HK-2 (cell line): ENCODE data around the gene RAD1.

Experiments used
- DNase-seq: peaks from one replicate; pipeline ENCODE4 v3.0.0-alpha.2; 2018; ENCODE audit not compliant: unreplicated experiment

RAD1 gene

DNA sequence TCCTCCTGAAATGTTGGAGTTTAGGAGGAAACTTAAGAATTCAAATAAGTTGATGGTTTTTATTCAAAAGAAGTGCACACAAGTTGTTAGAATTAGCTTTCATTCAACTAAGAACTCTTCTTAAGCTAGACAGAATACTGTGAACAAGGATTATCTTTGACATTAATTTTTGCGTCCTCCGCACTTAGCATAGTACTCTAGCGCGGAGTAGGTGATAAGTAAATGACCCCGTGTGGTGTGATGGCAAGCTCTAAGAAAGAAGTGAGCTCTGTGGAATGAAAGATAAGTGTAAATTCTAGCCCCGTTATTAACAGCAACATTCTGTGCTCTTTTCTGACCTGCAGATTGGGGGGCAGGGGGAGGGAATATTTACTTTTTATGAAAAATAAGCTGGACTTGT is 1.2 kb upstream of the RAD1 start:
- DNase-seq: no peak

DNA sequence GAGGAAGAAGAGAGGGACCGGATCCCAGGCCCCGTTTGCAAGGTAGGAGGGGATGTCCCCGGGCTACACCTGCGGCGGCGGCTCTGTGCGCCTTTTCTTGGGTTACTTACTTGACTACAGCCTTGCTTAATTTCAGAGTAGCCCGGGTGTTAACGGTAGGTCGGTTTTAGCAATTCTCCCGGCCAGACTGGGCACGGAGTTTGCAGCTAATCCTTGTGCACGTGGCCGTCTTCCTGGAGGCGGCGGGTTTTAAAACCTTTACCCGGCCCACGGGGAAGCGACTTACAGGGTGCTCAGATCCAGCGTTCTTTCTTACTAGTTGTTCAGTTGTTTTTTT is 520 bp upstream of the RAD1 start:
- no peak for DNase-seq

DNA sequence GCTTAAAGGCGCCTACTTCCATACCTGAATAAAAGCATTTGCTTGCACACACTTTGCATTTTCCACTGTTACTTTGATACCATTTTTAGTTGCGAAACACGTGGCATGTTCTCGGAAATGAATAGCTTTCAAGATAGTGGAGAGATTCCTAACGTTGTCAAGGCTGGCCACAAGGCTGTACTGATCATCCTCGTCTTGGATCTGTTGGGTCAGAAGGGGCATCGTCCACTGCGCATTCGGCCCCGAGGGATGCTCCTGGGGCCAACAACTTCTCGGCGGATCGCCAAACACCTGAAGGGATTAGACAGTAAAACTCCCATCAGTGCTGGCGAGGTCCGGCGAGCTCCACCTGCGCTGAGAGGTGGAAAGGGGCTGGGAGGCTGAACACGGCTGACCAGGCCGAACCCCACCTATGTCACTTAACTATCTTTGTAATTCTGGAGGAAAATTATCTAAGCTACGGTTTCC is 599 bp downstream of the RAD1 start:
- DNase-seq: no peak

DNA sequence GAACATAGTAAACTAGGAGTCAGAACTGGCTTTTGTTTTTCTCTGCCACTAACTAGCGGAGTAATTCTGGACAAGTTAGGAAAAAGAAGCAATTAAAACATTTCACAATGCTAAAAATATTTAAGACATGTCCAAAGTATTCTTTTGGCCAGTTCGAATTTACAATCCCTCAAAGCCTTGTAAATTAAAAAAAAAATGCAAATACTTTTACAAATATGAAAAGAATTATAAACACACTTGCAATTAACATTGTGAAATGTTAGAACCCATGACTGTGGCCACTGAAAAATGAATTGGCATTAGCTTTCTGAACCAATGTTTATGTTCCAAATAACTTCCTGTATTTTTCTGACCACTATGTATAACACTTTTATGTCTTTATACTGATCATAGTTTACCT is 2.2 kb downstream of the RAD1 start:
- DNase-seq: no peak

DNA sequence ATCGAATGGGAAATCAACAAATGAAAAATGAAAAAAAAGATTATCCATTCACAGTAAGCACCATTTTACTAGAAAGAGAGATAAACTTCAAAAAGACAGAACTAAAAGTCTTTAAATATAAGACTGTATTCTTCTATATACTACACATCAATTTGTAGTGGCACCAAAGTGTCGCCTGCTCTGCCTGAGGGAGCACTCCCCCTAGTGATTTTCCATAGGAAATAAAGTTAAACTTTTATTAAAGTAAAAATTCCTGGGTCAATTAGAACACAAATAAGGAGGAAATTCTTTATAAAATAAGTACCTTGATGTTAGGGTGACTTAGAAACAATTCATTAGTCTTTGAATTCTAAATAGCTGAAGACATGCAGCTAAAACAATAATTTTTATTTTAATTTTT is 9.7 kb downstream of the RAD1 start:
- DNase-seq: no peak

DNA sequence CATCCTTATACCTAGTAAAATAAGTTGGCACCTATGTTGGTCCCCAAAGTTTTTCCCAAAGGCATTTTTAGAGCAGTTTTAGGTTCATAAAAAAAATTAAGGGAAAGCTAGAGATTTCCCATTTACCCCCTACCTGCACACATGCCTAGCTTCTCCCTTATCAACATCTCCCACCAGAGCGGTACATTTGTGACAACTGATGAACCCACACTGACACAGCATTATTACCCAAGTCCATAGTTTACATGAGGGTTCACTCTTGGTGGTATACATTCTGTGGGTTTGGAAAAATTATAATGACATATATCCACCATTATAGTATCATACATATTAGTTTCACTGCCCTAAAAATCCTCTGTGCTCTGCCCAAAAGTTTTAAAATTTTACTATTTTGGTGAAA is 12.0 kb downstream of the RAD1 start:
- no peak for DNase-seq

DNA sequence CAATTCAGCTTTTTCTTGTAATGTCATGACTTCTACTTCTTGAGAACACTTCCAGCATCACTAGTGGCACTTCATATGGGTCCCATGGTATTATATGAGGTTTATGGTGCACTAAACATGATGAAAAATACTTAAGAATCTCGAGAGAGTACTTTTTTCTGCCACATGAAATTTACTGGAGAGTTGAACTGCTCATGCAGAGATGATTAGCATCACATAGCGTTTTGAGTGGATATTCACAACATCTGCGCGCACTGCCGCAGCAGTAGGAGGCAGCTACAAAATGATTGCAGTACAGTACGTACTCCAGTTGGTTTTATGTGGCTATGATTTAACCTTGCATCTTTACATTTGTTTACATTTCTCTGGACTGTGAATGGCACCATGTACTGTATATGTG is 14.7 kb downstream of the RAD1 start:
- DNase-seq: no peak

DNA sequence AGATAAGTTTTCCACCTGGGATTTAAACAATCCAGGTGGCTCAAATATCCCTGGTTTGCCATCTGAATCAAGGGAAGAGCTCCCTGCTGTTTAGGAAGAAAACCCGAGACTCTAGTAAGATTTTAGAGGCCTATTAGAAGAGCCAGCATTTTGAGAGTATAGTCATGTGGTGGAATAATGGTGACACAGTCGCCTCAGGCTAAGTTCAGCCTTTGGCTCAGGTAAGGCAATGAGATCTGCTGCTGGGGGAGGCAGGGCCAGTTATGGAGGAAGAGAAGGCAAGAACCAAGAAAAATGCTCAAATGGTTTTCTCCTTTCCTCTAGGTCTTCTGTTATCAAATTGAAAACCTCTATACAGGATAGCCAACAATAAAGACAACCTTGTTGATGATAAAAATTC is 16.2 kb downstream of the RAD1 start:
- DNase-seq: no peak

DNA sequence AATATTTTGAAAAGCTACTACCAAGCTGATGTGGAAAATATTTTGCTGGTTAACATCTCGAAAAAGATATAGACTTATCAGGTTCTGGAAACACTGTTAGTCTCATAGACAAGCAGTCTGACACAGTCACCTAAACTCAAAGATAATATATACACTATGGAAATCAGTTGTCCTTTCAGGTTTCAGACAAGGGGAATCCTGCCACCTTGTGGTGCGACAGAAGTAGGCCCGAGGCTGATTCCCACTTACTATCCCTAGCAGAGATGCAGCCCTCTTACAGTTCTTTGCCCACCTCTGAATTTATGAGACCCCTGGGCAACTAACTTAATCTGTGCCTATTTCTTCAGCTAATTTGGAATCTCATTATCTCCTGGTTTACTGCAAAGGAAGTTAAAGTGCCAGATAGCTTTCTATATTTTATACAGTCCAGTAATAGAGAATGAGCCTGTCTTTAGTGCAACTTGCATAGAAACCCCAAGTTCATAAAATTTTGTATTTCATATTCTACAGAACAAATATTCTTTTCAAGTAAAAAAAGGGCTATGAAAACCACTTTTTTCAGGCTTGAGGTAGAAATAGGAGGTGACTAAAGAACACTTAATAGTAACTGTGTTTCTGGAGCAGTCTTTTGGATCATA is 16.9 kb downstream of the RAD1 start:
- DNase-seq: peak; percentile 42

DNA sequence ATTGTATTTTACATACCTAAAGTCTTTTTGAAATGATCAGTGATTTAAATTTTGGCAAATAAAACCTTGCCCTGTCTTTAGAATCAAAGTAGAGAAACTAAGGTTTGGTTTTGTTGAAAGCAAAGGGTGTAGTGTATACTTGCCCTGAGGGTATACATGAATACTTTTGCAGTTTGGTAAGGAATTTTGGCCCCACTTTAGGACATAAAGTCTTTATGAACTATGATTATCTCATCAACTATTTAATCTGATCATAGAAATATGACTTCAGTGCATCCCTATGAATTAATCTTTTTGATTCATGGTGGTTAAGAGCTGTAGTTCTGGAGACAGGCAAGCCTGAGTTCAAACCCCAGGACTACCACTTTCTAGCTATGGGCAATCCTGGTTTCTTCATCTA is 17.7 kb downstream of the RAD1 start:
- no peak for DNase-seq

DNA sequence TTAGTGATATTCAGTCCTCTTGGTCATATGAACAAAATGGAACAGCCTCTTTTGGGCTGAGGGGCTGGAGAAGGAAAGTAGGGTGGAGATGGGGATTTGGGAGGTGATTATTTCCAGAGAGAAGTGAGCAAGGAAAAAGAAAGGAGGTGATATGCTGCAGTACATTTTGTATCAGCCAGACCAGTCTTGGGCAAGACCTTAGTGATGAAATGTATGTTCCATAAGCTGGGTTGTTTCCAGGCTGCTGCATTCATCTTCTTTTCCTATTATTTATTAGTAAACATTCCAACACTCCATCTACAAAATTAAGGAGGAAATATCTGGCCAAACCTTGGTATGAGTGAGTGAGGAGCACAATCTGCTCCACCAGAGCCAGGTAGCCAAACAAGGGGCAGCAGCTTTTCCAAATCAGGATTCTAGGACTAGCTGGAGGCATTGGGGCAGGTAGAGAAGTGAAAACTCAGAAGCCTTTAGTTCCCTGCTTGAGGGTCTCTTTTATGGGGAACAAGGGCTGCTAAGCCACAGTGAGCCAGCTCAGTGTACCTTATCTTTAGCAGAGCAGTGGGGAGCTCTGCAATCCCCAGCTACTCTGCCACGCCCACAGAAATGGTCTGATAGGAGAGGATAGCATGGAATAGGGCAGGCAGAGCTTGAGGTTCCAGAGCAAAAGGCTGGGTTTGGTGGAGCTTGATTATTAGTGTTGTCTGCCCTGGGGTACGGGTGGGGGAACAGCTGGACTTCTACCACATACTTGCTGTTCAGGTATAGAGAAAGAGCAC is 19.5 kb downstream of the RAD1 start:
- DNase-seq: no peak

DNA sequence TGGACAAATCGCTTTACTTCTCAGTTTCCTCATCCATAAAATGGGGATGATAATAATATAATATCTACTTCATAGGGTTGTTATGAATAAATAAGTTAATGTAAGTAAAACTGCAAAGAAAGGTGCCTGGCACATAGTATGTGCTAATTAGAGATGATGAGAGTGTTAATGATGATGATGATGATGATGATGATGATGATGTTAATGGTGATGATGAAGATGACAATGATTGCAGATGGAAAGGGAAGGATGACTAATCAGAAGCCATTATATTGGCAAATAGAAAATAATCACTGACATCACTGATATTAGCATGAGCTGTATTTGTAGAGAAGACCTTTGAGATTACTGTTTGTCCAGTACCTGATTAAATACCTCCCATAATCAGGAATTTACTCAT is 20.6 kb downstream of the RAD1 start:
- no peak for DNase-seq

DNA sequence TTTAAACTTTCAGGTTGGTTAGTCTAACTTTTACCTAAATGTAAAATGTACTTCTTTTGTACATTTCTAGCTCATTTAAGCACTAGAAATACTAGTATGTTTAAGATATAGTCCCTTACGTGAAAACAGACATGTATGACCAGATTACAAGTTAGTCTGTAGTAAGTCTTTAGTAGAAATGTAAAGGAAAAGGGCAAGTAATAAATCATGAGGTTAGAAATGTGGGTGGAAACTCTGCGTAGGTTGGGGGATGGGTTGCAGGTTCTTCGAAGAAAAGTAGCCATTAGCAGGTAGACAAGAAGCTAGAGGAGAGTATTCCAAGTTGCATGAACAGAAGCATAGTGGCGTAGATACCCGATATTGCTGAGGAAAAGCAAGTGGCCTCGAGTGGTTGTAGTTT is 22.9 kb downstream of the RAD1 start:
- DNase-seq: no peak

DNA sequence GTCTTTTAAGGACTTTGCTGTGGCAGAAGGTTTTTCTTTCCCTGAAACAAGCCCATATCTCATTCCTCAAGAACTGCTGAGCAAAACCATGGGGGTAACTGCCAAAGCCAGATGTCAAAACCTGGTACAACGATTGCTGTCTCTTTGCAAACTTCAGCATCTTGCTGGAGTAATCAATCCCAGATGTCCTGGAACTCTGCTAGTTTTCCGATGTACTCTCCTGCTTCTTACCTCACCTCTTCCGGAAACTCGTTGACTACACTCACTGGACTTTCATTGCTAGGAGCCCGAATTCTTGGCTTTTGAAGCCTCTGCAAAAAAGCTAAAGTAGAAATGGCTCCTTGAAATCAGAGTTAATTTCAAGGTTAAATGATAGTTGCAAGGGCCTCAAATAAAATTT is 23.3 kb downstream of the RAD1 start:
- no peak for DNase-seq

DNA sequence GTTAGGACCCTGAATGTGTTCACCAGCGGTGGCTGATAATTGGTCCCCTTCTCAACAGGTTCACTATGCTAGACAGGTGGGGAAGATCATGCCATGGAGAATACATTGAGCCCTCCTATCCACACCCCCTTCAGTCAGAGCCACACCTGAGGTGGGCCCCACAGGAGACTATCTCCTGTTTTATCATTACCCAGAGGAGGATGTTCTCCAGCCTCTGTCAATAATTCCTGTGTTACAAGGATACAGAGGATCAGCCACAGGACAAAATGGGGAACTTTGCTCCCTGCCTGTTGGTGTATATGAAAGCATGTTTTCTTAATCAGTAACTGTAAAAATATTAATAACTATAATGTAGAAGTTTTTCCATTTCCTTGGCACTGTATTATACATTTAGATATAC is 25.9 kb downstream of the RAD1 start:
- no peak for DNase-seq

DNA sequence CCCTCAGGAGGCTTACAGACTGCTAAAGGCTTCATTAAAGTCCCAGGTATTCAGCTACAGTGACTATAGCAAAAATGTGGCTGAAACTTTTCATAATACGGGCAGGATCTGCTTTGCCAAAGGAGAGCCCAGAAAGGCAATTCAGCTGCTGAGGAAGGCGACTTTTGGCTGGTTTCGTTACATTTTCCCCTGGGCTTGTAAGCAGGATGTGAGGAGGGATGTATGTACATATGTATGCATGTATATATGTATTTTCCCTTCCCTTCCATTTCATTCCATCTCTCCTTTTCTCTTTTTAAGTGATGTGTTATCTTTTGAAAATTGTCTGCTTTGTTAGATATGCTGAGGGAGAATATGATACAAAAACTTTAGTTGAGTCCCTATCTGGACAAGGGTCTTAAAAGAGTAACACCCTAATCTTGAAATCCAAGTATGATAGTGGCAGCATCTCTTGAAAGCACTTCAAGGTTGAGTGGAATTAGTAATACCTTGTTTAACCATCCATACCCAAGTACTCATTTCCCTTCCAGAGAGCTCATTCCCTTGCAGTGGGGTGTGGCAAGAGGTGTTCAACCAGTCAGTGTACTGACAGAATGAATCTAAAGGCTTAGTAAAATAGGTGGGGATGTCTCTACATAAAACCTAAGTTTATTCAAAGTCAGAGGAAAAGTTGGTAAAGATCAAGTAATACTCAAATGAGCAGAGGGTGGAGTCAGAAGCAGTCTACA is 28.7 kb downstream of the RAD1 start:
- no peak for DNase-seq

DNA sequence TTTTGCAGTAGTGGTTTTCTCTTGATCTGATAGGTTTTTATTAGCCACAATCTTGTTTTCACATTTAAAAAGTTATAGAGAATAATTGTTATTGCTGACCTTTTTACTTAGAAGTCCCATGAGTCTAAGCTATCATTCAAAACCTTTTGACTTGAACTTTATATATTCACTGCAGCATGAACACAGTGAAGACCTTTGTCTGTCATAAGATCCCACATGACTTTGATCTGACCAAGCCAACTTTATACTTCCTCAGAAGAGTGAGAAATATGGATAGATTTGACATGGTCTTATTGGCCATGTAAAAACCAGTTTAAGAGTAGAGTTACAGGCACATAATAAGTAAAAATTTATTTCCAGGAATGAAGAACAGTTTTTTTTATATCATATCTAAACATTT is 34.1 kb downstream of the RAD1 start:
- DNase-seq: no peak

DNA sequence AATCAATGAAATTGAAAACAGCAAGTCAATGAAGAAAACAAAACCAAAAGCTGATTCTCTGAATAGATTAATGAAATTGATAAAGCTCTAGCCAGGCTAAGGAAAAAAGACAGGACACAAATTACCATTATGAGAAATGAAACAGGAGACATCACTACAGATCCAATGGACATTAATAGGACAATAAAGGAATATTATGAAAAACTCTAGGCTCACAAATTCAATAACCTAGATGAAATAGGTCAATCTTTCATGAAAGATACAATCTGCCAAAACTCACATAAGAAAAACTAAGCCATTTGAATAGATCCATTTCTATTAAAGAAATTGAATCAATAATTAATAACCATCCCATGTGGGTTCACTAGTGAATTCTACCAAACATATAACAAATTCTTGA is 39.0 kb downstream of the RAD1 start:
- DNase-seq: no peak

DNA sequence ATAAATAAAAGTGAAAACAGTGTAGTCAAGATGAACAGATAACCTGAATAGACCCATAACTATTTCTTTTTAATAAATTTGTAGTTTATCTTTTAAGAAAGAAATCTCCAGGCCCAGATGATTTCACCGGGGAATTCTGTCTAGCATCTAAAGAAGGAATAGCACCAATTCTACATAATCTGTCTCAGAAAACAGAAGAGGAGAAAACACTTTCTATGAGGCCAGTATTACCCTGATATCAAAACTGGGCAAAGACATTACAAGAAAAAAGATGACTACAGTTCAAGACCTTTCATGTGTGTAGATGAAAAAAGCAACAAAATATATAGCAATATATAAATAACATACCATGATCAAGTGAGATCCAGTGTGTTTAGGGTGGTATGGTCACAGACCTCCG is 44.9 kb downstream of the RAD1 start:
- DNase-seq: no peak

DNA sequence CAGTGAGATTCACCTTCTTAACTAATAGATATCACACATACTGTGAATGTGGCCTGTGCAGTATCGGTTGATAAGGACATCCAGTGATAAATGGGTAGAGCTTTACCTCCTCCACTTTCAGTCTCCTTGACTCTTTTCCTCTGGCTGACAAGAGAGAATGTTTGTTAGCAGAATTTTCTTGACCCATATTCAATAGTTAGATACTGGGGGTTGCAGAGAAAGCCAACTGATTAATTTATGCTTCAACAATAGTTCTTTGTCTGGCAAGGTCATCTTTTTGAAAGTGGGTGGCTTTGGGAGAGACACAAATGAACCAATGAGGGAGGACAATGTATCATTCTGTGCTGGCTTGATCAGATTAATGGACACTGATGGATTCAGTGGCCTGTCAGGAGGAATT is 46.0 kb downstream of the RAD1 start:
- DNase-seq: no peak

DNA sequence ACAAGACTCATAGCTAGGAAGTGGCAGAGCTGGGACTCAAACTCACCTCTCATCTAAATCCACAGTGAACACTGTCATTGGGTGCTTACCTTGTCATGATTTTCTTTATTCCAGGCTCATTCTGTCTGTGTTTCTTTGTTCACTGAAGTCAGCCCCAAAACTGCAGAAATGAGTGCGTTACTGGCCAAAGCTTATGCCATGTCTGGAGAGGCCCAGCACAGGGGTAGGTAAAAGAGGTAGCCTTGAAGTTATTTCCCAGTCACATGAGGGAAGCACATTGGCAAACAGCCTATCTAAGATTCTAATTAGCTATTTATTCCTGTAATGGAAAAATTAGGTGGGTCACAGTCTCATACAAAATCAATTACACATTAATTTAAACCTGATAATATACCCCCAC is 46.5 kb downstream of the RAD1 start:
- DNase-seq: no peak

DNA sequence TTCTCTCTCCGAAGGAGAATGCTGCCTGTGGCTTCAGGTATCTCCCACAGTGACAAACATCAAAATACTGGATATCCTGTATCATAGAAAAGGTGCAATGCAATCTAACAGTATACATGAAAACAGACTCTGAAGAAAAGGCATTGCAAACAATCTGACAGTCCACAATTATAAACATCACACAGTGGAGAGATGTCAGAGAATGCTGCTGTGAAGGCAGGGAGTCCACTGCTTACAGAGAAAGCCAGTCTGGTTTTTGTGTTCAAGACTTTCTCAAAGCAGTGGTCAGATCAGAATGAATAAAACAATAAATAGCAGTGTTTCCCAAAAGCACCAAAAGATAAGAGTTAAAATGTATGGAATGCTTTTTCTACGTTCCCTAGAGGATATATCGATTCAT is 47.6 kb downstream of the RAD1 start:
- DNase-seq: no peak

DNA sequence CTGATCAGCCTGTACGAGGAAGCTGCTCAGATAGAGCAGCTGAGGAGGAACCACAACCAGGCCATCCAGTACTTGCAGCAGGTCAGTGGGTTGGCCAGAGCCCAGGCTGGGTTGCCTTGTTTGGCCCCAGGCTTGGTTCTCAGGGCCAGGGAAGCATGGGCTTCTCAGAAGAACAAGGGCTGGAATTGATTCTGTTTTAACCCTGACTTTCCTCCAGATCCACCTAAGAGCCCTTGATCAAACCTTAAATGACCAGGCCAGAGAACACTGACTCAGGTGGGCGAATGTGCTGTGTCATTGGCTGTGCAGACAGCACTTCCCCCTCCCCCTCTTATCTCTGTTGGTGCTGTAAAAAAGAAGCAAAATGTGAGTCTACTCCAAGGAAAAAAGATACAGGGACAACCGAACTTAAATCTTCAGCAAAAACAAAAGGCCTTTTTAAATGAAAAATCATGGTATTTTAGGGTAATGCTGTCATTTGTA is 48.3 kb downstream of the RAD1 start:
- DNase-seq: no peak
